Stimulated activated CD4-positive, alpha-beta T cell treated with anti-CD3 and anti-CD28 coated beads, Interleukin-4, amount 100 ng/mL, for 4 hours (primary cell): ENCODE results near the gene LGI2.

Experiments
- DNase-seq, 2 experiments: peaks; one replicate each; pipeline ENCODE4 v3.0.0-alpha.2; 2020

LGI2 gene

DNA sequence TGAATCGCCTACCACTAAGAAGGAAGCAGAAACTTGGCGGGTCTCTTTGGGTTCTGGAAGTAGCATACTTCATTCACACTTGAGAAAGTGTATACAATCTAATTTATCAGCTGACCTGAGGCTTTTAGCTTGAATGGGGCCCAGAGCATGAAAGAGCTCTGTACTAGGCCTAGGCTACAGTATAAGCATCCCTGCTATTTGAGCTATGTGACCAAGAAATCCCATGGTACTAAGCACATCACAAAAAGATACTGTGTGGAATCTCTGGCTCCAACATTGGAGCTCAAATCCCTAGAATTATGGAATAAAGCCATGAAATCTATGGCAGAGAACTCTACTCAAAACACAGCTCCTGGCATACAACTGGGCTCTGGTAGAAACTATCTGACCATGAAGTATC is 74.0 kb downstream of the LGI2 start:
- DNase-seq = no peak

DNA sequence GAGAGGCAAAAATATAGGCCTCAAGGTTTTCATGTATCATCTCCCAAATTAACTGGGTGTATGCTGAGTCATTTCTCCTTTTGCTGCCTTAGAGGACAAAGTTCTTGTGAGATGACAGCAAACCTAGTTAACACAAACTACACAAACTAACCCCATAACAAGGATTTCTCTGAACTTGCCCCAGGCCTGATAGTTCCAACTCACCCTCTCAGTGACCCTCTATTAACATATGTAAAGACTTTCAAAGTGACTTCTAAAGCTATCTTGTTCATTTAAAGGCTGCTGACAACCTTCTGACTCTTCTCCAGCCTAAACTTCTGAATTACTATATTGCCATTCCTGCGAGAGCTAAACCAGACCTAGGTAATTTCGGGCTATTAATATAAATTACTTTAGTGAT is 74.7 kb downstream of the LGI2 start:
- DNase-seq = no peak

DNA sequence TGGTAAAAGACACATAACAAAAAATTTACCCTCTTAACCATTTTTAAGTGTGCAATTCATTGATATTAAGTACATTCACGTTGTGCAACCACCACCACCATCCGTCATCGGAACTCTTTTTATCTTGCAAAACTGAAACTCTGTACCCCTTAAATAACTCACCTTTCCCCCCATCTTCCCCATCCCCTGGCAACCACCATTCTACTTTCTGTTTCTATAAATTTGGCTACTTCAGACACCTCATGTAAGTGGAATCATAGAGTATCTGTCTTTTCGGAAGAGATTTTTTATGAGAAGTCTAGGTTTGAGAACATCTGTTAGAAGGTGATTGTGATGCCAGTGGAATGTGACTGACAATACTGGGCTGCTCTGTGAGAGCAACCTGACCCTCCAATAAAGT is 78.1 kb downstream of the LGI2 start:
- no peak for DNase-seq

DNA sequence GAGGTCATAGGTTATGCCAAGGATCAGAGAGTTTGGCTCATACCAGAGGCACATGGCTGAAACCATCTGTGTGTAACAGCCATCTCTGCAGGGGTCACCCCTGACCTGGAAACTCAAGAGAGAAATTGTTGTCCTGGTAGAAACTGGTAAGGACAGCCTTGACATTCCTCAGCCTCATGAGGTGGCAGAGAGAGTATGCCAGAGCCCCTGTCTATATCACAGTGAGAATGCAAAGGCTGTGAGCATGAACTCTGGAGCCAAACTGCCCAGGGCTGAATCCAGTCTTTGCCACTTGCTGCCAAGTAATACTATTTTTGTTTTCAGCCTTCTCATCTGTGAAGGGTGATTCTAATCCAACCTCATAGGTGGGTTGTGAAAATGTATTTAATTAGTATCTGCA is 80.8 kb downstream of the LGI2 start:
- DNase-seq = no peak
